ENCODE data around the gene CA11.
"Not testable (repeated sequence)": the region's sequence is repeated elsewhere in the genome, so short reads cannot be mapped to it uniquely, and the experiment has no call there.

The CA11 gene

DNA sequence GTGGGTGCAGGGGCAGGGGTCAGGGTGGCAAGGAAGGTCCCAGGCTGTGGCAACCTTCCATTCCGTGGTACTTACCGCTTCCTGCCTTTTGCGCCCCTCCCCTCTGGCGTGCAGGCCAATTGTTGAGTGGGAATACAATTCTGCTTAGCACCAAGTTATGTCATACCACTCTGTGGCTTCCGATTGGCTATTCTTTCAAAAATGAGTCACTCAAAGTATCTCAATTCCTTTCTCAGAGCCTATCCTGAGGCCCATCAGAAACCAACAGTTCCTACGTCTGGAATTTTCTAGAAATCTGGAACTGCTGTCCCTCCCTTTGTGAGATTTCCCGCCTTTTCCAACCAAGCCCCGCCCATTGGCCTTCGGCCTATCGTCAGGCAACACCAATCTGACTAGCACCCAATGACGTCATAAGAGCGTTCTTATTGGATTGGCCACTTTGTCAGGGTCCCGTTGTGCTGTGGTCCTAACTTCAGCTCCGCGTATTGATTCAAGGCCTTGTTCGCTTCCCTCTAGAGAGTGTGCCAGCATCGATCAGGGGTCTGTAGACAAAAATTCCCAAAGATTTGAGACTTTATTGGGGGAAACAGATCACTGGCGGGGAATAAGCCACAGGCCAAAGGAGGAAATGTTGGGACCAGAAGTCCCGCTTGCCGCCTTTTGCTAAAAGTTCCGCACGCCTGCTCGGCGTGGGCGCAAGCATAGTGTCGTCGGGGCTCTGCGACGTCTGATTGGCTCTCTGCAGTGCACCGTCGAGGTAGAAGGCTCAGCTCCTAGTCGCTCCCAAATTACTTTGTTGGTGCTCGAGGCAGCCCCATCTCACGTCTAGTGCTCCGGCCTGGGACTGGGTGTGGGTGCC, 15.1 kb upstream of the CA11 start:
- H3K4me3 ChIP-seq: no peak overlapping the region
- intact Hi-C loops (cut with DNase I; ENCODE audit: low total_unique reads): no loop called here
- H3K4me1 ChIP-seq: peaks cover 0 to 9% (median 4%) of the 10 kb centered on the region in 4 donors
- no peaks in the 10 kb centered on the region for H3K27me3 ChIP-seq
- H3K9me3 ChIP-seq: no peaks in the 10 kb centered on the region
- no peaks in the 10 kb centered on the region for H3K36me3 ChIP-seq
- H3K27ac ChIP-seq: peak overlapping the region in 1 of 2 donors; percentile 7
- peak; percentile 85 to 89 for DNase-seq
- TF ChIP-seq, protein P1, sequence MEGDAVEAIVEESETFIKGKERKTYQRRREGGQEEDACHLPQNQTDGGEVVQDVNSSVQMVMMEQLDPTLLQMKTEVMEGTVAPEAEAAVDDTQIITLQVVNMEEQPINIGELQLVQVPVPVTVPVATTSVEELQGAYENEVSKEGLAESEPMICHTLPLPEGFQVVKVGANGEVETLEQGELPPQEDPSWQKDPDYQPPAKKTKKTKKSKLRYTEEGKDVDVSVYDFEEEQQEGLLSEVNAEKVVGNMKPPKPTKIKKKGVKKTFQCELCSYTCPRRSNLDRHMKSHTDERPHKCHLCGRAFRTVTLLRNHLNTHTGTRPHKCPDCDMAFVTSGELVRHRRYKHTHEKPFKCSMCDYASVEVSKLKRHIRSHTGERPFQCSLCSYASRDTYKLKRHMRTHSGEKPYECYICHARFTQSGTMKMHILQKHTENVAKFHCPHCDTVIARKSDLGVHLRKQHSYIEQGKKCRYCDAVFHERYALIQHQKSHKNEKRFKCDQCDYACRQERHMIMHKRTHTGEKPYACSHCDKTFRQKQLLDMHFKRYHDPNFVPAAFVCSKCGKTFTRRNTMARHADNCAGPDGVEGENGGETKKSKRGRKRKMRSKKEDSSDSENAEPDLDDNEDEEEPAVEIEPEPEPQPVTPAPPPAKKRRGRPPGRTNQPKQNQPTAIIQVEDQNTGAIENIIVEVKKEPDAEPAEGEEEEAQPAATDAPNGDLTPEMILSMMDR (IDR thresholded peaks at IDR 0.05): no peak

DNA sequence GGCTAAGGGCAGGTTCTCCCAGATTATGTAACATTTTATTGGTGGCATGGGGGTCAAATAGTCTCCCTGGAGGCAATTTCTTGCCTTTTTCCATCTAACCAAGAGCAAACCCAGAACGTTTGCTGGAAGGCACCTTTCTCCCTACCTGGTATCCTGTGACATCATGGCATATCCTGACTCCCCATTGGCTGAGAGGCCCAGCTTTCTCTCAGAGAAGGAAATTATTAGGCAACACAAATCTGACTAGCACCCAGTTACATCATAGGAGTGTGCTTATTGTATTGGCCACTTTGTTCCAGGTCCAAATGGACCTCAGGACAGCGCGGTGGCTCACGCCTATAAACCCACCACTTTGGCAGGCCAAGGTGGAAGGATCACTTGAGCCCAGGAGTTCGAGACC, 13.8 kb upstream of the CA11 start:
- H3K4me1 ChIP-seq: peaks cover 0 to 9% (median 4%) of the 10 kb centered on the region in 4 donors
- H3K9me3 ChIP-seq: no peaks in the 10 kb centered on the region
- H3K36me3 ChIP-seq: no peaks in the 10 kb centered on the region
- no peaks in the 10 kb centered on the region for H3K27me3 ChIP-seq
- TF ChIP-seq, protein P1 (IDR thresholded peaks at IDR 0.05): no peak
- H3K27ac ChIP-seq: no peak overlapping the region
- no peak overlapping the region for H3K4me3 ChIP-seq
- no peak for DNase-seq
- intact Hi-C loops (cut with DNase I; ENCODE audit: low total_unique reads): no loop called here

DNA sequence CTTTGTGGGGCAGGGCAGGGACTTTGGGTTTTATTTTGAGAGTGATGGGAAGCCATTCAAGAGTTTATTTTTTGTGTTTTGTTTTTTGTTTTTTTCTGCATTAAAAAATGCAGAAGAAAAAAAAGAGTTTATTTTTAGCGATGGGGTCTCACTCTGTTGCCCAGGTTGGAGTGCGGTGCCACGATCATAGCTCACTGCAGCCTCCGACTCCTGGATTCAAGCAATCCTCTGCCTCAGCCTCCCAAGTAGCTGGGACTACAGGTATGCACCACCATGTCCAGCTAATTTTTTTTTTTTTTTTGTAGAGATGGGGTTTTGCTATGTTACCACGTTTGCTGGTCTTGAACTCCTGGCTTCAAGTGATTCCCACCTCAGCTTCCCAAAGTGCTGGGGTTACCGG, 12.5 kb upstream of the CA11 start:
- Histone ChIP-seq H3K9me3 (no peaks in the 10 kb centered on the region), H3K4me1 (peaks cover 0 to 9% (median 4%) of the 10 kb centered on the region in 4 donors), H3K27me3 (no peaks in the 10 kb centered on the region), H3K27ac (no peak overlapping the region), H3K36me3 (no peaks in the 10 kb centered on the region), H3K4me3 (no peak overlapping the region)
- intact Hi-C loops (cut with DNase I; ENCODE audit: low total_unique reads): no loop called here
- DNase-seq: no peak
- TF ChIP-seq, protein P1 (IDR thresholded peaks at IDR 0.05): no peak

DNA sequence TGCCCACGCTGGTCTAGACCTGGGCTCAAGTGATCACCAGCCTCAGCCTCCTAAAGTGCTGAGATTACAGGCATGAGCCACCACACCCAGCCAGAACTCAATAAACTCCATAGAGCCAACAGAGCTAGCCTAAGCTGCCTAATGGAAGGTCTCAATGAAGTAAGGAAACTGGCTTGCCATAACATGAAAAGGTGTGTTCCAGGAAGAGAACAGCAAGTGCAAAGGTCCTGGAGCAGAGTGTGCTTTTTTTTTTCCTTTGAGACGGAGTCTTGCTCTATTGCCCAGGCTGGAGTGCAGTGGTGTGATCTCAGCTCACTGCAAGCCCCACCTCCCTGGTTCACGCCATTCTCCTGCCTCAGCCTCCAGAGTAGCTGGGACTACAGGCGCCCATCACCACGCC, 11.8 kb upstream of the CA11 start:
- H3K4me1 ChIP-seq; H3K27me3 ChIP-seq; H3K9me3 ChIP-seq; H3K36me3 ChIP-seq; intact Hi-C loops (cut with DNase I; ENCODE audit: low total_unique reads); DNase-seq; H3K4me3 ChIP-seq; H3K27ac ChIP-seq: not testable (repeated sequence)

DNA sequence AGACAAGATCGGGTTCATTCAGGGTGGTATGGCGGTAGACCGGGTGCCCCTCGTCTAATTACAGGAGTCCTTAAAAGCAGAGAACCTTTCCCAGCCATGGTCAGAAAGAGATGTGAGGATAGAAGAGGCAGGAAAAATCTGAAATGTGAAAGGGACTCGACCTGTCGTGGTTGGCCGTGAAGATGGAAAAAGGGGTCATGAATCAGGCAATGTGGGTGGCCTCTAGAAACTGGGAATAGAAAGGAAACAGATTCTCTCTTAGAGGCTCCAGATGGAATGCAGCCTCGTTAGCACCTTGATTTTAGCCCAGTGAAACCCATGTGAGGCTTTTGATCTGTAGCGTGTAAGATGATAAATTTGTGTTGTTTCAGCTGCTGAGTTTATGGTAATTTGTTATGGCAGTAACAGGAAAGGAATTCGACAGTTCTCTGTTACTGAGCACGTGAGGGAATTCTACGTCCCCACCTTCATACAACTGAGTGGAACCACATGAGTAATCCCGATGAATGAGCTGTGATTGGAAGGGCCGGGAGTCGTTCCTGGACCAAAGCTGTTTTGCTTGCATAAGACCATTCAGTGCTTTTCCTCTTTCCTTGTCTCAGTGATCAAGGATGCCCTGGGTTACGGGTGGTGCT, 11.0 kb upstream of the CA11 start:
- Histone ChIP-seq H3K36me3 (no peaks in the 10 kb centered on the region), H3K27me3 (no peaks in the 10 kb centered on the region), H3K4me1 (peaks cover 0 to 9% (median 4%) of the 10 kb centered on the region in 4 donors), H3K27ac (no peak overlapping the region), H3K4me3 (no peak overlapping the region), H3K9me3 (no peaks in the 10 kb centered on the region)
- intact Hi-C loops (cut with DNase I; ENCODE audit: low total_unique reads): no loop called here
- DNase-seq: no peak
- TF ChIP-seq, protein P1 (IDR thresholded peaks at IDR 0.05): no peak
